ENCODE data around the gene CORO6.

Gene CORO6

DNA sequence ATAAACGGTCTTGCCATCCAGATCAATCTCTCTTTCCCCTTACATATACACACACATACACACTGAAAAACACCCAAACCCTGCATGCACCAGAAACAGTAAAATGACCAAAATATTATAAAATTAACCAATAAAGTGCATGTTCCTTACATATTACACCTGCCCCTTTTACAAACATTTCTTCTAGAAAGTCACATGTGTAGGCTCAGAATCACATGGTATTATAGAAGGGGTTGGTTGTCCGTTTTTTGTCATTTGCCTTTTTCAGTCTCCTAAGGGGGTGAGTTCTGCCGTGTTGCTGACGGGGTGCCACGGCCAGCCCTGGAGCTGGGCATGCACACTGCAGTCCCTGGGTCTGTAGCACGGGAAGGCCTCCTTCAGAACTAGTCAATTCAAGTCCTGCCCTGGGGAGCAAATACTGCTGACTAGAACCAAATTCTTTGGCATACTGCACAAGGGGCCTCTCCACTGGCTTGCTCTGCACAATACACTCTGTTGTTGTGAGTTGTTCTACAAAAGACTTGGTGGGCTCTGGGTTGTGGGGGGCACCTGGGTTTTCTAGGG lies 8.0 kb upstream of the CORO6 start:
- DNase-seq (ENCODE audit: low read depth): no peak

DNA sequence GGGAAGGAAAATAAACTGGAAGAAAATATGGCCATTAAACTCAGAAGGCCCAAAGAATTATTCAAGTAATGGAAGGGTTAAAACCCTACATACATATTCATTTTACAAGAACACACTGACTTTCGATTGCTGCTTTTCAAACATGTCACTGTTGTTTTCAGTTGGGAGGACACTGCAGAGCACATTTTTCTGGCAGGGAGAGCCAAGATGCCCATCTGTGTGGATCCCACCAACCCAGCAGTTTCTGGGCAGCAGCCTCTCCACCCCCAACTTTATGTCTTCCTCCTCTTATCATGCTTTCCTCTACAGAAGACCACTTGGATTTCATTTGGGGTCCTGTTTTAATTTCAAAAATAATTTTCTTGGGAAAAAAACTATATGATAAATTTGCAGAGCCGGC lies 7.1 kb upstream of the CORO6 start:
- no peak for DNase-seq (ENCODE audit: low read depth)

DNA sequence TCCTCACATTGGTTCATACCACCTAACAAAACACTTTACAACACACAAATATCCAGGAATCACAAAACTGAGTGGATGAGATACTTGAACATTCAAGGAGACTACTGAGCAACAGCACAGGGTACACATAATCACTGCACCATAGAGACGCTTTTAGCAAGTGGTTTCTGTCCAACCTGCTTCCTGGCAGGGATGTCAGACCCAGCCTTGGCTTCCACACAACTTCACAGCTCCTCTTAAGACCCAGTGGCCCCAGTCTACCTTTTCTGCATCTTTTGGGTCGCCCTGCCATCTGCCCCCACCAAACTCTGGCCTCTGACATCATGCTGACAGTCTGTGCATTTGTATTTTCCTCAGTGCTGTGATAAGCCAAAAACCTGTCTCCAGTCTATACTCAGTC lies 5.9 kb upstream of the CORO6 start:
- DNase-seq (ENCODE audit: low read depth): no peak

DNA sequence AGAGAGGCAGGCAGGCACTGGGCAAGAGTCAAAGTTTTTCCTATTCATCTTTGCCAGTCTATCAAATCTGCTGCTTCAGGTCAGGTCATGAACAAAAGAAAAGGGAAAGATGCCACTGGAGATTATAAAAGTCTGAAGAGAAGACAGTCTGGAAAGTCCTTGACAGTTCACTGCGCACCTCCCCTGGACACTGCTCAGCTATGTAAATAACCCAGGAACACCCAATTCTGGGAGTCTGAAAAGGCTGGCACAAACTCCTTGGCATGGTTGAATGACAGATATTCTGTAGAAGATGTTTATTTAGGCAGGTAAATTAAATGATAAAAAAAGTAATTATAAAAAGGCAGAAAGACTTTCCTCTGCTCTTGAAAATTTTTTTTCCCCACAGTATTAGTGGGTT lies 5.2 kb upstream of the CORO6 start:
- no peak for DNase-seq (ENCODE audit: low read depth)

DNA sequence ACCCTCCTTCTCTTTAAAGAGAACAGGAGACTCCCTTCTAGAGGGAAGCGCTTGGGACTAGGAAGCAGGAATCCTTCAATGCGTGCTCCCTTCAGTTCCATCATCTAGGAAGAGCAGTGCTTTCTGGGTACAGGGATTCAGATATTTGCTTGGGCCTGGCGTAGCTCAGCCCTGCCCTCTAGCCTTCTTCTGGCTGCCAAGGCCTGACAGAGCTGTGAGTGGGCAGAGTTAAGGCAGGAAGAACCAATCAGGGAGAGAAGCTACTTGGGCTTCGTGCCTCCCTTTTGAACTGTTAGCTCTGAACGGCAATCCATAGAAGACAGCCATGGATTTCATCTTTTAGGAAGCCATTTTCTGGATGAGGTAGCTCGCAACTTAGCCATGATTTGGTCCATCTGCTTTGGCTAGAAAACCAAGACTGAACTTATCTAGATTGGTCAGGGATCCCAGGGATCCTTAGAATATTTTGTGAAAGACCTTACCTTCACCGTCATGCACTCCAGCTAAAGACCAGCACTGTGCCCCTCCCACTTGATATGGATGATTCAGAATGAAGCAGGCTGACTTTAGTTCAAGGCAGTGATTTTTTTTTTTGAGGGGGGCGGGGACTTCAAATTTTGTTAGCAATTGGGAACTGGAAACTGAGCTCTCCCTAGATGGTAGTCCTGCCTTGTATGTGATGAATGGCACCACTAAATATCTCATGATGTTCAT lies 2.5 kb upstream of the CORO6 start:
- peak; percentile 44 for DNase-seq (ENCODE audit: low read depth)

DNA sequence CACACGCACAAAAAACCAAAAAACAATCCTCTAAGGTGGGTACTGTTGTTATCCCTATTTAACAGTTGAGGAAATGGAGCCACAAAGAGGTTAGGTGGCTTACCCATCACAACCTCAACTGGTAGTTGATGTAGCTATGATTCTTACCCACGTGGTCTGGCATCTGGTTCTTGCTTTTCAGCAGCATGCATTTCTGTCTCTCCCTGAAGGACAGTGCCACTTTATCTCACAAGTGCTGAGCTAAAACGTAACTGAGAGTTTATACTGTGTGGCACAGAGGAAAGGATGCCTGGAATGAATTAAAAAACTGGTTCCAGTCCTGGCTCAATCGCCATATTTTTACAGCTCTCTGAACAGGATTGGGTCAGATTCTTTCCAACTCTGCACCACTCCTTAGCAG lies 1.9 kb upstream of the CORO6 start:
- DNase-seq (ENCODE audit: low read depth): no peak

DNA sequence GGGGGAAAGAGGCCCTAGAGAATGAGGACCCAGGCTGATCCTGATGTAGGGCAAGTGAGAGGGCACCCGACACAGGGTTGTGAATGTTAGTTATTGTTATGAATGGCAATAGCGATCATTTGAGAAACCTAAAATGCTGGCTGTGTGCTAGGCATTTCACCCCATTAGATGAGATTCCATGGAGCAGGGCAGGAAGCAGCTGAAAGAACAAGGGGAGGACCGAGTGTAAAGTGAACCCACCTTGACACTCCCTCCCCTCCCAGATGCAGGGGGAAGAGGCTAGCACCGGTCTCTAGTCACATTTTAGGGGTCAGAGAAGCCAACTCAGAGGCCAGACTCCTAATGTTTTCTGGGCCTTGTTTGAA lies 553 bp upstream of the CORO6 start:
- no peak for DNase-seq (ENCODE audit: low read depth)

DNA sequence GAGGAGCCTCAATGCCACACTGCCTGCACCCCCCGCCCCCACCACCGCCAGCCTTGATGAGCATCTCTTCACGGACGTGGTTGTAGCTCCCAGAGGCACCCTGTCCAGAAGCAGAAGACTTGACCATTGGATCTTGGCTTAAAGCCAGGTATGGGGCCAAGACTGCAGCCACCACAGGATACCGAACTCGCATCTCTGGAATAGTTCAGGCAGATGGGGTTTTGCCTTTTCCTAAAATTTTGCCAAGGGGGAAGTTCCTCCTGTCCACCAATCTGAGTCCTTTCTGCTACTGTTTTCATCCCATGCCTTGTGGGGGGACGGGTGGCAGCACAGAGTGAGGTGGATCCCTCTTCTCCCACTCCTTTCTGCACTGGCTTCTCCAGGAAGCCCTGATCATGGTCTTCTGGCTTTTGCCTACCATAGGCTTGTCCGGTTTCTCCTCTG lies 939 bp downstream of the CORO6 start:
- no peak for DNase-seq (ENCODE audit: low read depth)

DNA sequence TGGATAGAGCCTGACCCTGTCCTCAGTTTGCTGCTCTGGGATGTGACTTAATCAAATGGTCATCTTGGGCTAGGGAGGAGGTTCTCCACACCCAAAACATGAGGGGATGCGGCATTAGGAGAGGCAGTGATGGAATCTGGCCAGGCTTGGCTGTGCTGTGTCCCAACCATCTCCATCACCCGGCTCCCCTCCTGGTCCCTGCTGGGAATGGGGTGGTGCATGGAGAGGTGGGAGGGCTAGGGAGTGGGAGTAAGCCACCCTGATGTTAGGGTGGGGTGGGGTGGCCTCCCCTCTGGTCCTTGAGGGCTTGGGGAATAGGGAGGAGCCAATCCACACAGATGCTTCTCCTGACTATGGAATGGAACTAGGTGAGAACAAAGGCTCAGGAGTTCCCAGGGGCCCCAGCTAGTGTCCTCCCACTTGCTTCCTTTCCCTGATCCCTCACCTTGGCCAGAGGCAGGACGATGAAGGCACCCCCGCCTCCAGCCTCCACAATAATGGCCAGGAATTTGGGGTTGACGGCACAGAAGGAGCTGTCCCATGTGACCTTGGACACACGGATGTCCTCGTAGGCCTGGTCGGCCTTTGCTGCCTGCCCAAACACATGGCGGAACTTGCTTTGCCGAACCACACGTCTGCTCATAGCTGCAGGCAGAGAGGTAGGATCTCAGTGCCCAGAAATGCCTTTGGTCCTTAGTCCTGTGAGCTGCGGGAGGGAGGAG lies 1.8 kb downstream of the CORO6 start:
- no peak for DNase-seq (ENCODE audit: low read depth)

DNA sequence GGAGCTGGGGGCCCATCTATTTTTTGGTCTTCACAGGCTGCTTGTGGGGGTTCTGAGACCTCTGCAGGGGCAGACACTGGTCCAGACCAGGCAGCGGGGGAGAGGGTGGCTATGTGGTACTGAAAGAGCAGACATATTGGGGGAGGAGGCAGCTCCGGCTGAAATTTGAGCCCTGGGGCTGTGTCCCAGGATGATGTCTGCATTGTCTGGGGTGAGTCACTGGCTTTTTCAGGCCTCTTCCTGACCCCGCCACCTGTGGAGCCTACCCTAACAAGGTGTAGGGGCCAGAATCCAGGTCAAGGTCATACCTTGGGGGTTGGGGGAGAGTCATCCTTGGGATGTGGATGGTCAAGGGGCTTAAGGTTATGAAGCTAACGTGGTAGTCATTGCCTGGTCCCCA lies 2.4 kb downstream of the CORO6 start:
- no peak for DNase-seq (ENCODE audit: low read depth)

DNA sequence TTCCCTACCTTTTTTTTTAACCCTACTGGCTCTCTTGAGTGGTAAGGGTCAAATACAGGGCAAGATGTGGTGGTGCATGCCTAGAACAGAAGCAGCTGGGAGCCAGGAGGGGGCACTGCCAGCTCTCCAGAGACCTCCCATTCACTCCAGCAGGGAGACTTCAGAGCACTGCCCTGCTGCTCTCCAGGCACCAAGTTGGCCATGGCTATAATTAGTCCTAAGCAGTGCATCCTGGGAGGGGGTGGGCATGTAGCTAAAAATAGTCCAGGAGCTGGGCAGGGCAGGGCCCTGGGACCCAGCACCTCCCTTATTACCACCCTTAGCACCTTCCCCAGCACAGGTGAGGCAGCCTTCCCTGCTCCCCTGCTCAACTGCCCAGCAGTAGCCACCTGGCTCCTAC lies 3.5 kb downstream of the CORO6 start:
- DNase-seq (ENCODE audit: low read depth): peak; percentile 66

DNA sequence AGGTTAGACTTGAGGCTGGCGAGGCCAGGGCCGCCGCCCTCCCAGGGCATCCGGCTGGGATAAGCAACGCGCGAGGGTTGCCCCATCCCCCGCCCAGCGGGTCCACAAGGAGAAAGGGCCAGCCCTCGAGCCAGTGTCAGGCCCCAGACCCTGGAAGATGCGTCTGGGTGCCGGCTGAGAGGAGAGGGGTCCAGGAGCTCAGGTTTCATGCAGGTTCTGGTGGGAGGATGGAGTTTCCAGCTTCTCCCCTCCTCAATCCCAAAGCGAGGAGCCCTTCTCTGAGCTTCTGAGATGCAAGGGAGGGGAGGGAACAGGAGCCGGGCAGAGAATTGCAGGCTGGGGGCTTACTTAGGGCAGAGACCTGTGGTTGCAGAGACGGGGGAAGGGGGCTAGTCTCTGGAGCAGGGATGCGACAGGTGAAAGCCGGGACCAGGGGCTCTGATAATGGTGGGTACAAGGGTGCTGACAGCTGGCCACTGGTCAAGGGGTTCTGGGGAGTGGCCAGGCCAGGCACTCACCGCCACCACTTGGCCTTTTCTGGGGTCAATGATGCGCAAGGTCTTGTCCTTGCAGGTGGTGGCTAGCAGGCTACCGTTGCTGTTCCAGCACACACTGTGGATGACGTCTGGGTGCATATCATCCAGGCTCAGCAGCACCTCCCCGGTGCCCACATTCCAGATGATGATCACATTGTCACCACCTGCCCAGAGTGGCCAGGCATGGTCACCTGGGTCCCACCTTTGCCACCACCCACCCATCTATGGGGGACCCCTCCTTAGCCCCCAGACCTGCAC lies 4.2 kb downstream of the CORO6 start:
- no peak for DNase-seq (ENCODE audit: low read depth)

DNA sequence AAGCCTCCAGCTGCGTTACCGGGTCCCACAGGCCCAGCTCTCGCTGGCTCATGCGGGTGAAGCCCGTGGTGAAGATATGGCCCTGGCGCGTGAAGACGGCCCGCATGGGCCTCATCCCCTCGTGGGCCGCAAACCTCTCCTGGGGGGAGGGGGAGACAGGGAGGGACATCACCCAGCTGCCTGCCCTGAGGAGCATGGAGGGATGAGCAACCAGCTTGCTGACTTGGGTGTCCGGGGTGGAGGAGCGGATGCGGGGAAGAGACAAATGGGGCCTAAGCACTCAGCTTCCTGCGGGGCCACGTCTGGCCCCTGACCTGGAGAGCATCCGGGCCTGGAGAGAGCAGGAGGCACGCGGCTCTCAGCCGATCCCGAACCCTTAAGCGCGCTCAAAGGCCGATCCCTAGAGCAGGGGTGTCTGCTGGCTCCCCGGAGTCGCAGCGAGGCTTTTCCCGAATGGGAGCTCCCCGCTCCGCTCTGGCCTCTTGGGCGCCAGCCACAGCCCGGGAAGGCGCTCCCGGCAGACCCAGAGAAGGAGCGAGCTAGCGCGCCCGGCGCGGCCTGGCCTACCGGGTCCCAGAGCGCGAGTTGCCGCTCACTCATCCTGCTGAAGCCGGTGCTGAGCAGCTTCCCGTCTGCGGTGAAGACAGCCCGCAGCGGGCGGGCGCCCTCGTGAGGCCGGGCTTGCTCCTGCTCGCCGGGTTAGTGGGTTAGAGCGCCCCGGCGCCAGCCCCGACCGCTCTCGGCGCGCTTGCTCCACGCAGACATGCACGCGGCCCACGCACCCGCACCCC lies 5.0 kb downstream of the CORO6 start:
- peak; percentile 64 for DNase-seq (ENCODE audit: low read depth)

DNA sequence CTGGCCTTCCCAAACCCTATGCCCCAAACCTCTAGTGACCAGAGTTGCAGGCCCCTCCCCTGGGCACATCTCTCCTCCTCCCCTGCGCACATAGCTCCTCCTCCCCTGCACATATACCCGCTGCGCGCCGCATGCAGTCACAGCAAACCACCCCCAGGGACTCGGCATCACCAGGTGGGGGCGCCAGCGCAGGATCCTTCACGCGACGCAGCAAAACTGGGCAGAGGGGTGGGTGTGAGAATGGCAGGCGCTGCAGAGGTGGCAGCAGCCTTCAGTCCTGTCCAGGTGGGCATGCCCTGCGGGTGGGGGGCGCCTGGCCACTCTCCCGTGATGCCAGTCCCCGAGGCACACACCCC lies 5.6 kb downstream of the CORO6 start:
- DNase-seq (ENCODE audit: low read depth): peak; percentile 69

DNA sequence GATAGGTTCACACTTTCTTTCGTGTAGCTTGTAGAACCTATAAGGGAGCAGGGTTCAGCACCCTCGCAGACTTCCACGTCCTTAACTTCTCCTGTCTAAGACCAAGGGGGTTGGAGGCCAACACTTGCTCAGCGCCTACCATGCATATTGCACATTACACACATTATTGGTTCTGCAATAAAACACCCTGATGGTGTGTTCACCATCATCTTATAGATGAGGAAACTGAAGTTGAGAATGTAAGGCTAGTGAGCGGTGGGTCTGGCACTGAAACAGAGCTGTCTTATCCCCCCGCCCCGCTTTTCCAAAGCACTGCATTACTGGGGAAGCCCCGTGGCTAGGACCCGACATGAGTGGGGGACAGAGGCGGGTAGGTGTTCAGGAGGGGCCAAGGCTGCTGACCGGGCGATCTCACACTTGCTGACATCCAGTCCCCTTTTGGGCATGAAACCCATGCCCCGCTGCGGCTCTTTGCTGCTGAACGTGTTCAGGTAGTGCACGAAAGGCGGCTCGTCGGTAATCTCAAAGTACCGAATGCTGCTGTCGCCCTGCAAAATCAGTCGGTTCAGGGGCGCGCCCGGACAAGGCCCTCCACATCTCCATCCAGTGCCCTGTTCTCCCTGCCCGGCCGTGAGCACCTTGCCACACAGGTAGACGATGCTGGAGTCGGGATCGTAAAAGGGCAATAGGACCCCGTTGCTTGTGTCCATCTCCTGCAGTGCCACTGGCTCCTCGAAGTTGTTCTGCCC lies 6.2 kb downstream of the CORO6 start:
- DNase-seq (ENCODE audit: low read depth): no peak

DNA sequence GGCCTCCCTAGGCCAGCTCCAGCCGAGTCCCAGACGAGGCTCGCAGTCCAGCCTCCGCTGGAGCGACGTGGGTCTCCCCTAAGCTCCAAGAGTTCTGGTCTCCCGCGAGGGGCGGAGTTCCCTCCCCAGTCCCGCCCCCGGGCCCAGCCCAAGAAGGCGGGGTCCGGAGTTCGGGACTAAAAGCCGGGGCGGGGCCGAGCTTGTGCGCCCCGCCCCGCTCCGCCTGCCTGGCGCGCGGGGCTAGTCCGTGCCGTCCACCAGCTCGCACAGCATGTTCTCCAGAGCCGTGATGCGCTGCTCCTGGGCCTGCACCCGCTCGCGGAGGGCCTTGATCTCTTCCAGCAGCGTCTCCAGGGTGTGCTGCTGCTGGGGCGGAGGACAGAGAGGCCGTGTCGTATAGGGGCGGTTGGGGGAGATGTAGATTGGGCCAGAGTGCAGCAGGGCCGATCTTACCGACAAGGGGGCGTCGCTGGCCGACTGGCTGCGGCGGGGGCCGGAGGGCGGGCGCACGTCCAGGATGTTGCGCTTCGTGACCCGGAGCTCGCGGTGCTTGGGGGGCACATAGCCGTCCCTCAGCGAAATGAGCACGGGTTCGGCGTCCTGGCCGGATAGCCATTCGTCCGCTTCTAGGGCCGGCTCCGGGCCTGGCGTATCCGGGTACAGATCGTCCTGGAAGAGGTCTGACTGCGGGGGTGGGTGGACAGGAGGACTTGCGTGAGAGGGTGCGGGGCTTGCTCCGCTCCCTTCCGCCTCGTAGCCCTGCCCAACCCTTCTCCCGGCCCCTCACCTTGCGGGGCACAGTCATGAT lies 7.0 kb downstream of the CORO6 start:
- peak; percentile 83 for DNase-seq (ENCODE audit: low read depth)

DNA sequence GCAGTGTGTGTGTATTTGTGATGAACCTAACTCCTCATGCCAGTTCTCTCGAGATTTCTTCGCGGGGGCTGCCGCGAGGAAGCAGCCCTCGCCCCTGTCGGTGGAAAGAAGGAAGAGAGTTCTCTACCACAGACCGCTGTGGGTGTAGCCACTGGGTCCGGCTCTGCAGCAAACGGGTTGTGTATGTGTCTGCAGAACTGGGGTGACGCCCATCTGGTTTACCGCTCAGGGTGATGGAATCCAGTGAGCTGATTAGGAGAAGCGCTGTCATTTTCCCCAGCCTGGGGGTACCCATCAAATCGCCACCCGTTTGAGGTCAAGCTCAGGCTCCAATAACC lies 7.7 kb downstream of the CORO6 start:
- DNase-seq (ENCODE audit: low read depth): peak; percentile 39

DNA sequence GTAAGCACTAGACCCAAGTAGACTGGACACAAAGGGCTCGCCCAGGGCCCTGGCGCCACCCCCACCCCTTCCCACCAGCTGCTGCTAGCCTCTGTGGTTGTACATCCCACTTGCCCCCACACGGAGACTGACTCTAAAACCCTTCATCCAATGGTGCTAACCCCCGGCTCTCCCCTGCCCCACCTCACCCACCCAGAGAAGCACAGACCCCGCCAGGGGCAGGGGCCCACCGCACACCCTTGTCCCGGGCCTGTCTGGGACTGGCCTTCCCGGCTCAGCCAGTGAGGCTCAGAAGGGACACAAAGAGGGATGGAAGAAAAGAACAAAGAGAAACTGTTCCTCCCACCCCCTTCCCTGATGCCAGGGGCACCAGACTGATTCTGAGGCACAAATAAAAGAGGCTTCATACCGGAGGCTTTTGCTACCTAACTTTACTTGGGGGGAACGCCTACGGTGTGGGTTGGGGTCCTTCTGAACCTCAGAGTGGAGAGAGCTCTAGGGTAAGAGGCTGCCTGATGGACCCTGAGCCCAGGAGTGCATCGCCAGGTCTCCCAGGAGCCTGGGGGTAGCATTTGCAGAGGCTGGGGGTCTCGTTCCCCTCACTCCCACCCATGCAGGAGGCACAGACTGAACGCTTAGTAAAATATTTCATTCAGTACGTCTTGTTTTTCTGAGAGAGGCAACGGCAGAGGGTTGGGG lies 8.2 kb downstream of the CORO6 start:
- no peak for DNase-seq (ENCODE audit: low read depth)

DNA sequence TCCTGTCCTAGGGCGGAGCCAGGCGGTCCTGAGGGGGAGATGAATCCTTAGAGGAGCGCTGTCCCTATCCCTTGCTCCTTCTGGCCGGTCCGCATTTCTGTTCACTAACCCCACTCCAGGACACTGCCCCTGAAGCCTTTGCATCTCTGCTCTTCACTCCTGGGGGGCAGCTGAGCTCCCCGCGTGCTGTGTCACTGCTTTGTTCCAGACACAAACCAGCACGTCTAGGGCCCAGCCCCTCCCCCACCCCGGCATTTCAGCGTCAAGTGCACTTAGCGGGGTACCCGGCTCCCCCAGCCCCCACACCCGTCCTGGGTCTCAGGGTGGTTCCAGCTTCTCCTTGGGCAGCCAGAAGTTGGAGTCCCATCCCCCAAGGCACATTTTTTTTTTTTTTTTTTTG lies 8.9 kb downstream of the CORO6 start:
- DNase-seq (ENCODE audit: low read depth): no peak

DNA sequence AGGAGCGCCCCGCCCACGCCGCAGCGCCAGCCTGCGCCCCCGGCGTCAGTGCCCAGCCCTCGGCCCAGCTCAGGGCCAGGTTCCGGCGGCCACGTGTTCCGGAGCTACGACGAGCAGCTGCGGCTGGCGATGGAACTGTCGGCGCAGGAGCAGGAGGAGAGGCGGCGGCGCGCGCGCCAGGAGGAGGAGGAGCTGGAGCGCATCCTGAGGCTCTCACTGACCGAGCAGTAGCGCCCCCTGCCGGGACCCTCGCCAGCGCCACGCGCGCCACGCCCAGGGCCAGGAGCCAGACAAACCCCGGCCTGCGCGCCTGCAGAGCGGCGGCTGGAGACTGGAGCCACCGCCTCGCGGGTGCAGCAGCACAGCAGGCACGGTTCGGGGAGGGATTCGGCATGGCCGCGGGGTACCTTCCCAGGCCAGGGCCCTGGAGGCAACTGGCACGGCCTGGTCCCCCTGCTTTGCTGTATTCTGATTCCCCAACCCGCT lies 9.3 kb downstream of the CORO6 start:
- DNase-seq (ENCODE audit: low read depth): peak; percentile 78

All from amniotic epithelial cell (primary cell).